IPS-11a (cell line): Measurements from ENCODE around the gene ALPK3.

ENCODE experiments used
- H3K4me3 ChIP-seq: one replicate; pipeline ENCODE4 v1.5.1; 2013; ENCODE audit warnings: low read depth, low read length, control low read depth

The ALPK3 gene

DNA sequence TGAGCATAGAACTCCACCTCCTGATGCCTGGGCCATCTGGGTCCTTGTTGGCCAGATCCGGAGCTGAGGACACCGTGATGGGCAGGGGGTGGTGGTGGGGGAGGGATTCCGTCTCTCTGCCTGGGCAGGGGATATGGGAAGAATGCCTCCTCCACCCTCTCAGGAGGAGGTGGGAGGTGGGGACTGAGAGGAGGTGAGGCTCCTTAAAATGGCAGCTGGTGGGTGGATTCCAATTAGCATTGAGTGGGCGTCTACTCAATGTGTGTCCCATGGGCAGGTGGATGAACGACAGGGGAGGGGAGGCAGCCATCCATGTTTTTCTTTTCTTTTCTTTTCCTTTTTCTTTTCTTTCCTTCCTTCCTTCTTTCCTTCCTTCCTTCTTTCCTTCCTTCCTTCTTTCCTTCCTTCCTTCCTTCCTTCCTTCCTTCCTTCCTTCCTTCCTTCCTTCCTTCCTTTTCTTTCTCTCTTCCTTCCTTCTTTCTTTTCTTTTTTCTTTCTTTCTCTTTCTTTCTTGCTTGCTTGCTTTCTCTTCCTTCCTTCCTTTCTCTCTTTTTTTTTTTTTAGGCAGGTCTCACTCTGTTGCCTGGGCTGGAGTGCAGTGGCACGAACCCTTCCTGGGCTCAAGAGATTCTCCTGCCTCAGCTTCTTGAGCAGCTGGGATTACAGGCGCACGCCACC, 72.3 kb downstream of the ALPK3 start:
- H3K4me3 ChIP-seq, result no peak overlapping the region

DNA sequence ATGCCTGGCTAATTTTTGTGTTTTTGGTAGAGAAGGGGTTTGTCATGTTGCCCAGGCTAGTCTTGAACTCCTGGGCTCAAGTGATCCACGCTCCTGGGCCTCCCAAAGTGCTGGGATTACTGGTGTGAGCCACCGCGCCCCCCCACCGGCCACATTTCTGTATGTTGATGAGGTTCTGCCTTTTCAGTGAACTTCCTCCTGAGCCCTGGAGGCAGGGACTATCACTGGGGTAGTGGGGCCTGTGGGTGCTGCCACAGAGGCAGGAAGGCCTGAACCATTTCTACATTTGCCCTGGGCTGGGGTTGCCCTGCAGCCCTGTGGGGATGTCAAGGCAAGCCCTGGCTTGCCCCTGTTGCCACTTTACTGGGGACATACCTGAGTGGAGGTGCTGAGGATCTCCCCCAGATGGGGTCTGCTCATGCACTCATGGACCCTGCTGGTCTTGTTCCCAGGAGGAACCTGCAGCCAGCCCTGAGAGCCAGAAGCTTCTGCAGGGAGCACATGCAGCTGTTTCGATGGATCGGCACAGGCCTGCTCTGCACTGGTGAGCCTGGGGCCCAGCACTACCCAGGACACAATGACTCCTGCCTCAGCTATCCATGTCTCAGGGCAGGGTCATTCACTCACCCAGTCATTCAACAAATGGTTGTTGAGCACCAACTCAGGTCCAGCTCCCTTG, 73.0 kb downstream of the ALPK3 start:
- H3K4me3 ChIP-seq, result no peak overlapping the region

DNA sequence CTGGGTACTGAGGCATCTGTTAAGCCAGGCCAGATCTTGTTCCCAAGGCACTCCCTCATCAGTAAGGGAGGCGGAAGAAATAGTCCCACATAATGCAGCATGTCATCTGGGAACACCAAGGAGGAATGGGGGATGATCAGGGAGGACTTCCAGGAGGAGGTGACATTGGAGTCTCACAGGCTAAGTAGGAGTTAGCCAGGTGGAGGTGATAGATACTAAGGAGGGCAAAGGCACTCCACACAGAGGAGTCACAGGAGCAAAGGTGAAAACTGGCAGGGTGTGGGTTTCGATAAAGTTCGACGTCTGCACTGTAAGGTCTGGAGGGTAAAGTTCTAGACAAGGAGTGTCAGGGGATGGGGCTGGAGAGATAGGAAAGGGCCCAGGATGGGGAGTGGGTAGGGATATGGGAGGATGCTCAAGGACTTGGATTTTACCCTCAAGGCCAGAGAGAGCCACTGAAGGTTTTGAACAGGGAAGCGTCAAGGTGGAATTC, 73.6 kb downstream of the ALPK3 start:
- H3K4me3 ChIP-seq, result no peak overlapping the region

GRCh38 chr15:84891339-84891738, 74.2 kb downstream of the ALPK3 start:
- no peak overlapping the region for H3K4me3 ChIP-seq

- no peak overlapping the region for H3K4me3 ChIP-seq
Measured at GRCh38 chr15:84892786-84893307, 75.7 kb downstream of the ALPK3 start.

DNA sequence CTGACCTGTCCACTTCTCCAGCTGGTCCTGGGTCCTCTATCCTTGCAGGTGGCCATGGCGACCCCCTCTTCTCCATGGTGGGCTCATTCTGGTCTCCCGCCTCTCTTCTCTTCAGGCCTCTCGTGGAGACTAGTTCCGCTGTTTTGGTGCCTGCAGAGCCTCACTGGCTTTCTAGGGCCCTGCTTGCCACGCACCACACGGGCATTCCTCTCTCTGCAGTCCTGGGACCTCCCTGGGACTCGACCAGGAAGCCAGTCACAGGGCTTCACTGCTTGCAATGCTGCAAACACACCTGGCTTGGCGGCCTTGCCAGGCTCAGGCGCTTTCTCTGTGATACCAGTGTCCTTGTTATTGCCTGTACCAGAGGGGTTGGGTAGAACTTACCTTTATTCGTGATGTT, 76.5 kb downstream of the ALPK3 start:
- H3K4me3 ChIP-seq, result no peak overlapping the region

GRCh38 chr15:84894736-84895425, 77.7 kb downstream of the ALPK3 start:
- no peak overlapping the region for H3K4me3 ChIP-seq

- H3K4me3 ChIP-seq, result no peak overlapping the region
Measured at GRCh38 chr15:84898761-84899160, 81.6 kb downstream of the ALPK3 start.

GRCh38 chr15:84899750-84900149, 82.6 kb downstream of the ALPK3 start:
- H3K4me3 ChIP-seq, result no peak overlapping the region

GRCh38 chr15:84901540-84901939, 84.4 kb downstream of the ALPK3 start:
- H3K4me3 ChIP-seq, result no peak overlapping the region

DNA sequence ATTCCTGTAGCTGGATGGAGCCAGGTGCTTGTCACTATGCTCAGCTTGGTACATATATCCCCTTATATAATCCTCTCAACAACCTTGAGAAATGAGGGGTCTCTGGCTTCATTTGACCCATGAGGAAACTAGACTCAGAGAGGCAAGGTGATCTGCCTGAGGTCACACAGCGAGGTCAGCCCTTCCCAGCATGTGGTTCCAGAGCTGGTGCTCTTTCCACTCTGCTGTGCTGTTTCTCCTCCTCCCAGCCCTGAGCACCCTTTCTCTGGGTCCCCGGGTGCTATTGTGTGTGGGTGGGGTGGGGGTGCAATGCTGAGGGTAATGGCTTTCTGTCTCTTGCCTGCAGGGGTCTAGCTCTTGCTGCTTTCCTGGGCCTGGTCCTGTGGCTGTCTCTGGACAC, 86.6 kb downstream of the ALPK3 start:
- no peak overlapping the region for H3K4me3 ChIP-seq

GRCh38 chr15:84904419-84904818, 87.3 kb downstream of the ALPK3 start:
- H3K4me3 ChIP-seq, result no peak overlapping the region

DNA sequence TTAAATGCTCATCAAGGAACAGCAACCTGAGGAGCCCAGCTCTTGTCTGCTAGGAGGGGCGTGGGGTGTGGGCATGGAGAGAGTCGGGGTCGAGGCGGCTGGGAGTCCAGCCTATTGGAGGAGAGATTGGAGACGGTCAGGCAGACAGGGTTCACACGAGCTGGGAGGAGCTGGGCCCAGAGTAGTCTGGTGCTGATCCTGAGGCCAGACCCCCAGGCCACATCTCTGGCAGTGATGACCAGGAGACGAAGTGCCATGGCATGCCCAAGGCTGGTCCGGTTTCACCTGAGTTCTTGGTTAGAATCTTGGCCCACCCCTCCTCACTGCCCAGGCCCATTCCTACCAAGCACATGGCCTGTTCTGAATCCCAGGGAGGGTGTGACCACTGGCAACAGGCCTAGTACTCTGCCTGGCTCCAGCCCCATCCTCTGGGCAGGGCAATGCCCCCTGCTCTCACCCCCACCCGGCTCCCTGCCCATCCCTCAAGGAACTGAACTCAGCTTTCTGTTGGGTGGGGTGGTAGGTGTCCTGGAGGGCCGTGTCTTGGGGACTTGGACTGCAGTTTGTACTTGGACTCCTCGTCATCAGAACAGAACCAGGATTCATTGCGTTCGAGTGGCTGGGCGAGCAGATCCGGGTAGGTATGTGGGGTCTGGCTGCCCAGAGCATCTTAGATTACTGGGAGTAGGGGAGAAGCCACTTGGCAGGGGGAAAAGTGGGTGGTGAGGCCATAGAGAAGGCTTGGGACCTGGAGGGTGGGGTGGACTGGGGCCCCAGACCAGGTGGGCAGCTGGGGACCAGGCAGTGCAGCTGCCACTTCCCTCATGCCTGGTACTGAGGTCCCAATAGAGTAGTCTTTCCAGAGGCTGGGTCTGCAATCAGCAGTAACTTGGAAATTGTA, 88.1 kb downstream of the ALPK3 start:
- no peak overlapping the region for H3K4me3 ChIP-seq

DNA sequence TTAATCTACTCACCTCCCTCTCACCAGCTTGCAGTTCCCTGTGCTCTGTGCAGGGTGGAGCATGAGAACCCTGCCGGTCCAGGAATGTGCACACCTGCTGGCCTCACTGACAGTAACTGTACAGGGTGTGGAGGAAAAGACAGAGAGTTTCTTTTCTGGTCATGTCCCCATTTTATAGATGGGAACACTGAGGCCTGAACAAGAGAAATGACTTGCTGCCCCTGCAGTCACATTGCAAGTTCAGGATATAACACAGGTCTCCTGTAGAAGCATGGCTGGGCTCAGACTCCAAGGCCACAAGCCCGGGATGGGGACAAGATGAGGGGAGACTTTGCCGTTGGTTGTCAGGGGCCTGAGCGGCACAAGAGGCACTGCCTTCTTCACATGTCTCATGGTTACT, 90.6 kb downstream of the ALPK3 start:
- no peak overlapping the region for H3K4me3 ChIP-seq

DNA sequence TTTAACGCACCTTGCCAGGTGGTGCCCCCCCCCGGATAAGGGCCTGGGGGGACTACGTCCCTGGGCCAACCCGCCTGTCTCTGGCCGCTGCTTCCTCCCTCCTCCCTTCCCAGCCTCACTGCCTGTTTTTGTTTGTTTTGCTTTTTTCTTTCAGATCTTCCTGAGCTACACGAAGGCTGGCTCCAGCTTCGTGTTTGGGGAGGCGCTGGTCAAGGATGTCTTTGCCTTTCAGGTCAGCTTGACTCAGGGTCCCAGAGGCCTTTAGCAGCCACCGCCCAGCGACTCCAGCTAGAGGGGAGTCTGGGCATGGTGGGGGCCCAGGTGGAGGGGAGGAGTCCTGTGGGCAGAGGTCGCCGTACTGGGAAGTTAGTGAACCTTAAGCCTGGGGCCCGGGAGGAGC, 91.4 kb downstream of the ALPK3 start:
- no peak overlapping the region for H3K4me3 ChIP-seq

DNA sequence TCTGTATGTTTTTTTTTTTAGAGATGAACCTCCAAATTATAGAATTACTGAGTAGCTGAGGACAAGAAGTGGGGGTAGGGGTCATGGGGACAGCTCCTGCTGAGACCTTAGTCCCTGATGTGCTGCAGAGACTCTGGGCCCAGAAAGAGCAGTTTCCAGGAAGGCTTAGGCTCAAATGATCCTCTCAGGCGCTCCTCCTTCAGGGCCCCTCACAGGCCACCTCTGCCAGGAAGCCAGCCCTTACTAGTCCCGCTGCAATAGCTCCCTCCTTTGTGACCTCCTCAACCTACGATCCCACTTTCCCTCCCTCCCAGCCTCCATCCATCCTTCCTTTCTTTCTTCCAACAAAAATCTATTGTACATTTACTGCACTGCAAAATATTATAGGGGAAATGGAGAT, 91.9 kb downstream of the ALPK3 start:
- H3K4me3 ChIP-seq, result no peak overlapping the region

DNA sequence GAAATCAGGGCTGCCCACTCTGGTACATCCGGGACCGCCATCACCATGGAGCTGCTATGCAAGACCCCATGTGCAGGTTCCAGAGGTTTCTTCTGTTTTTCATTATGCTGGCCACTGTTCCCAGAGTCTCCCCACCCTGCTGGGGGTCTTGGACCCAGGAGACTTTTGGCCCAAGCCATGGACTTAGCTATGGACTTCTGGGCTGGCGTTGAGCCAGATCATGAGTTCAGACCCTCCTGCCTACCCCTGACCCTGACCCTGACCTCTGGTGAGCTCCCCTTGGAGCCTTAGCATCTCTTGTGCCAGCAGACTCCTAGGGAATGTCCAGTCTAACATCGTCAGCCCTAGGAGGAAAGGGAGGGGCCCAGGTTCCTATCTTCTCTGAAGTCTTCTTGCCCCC, 92.6 kb downstream of the ALPK3 start:
- H3K4me3 ChIP-seq, result no peak overlapping the region

- no peak overlapping the region for H3K4me3 ChIP-seq
Measured at GRCh38 chr15:84910928-84911623, 93.9 kb downstream of the ALPK3 start.

DNA sequence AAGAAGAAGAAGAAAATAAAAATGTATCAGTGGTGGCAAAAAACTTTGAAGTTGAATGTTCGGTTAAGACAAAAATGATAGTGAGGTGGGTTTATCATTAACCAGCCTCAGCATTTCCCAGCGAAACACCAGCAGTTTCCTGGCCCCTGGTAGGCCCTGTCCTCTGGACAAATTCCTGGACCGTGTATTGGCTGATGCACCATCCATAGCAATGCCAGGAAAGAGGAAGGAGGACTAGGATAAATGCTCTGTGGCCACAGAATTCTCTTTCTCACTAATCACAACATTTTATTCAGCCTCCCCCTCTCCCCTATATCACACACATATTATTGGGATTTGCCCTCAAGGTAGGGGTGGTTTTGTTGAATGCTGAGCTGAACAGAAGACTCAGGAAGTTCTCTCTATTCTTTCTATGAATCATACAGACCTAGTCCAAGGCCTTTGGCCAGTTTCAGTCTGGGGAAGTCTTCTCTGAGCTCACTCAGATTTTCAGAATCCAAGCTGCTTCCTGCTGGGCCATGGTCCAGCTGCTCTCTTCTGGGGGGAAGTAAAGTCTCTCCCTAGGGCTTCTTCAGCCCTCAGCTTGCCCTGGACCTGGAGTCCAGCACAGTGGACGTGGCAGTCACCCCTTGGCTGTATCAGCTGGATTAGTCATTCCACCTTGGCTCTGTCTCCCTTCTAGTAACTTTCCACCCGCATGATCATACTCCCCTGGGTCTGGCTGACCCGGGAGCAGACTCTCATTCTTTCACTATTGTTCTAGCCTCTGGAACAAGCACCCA, 94.9 kb downstream of the ALPK3 start:
- no peak overlapping the region for H3K4me3 ChIP-seq

DNA sequence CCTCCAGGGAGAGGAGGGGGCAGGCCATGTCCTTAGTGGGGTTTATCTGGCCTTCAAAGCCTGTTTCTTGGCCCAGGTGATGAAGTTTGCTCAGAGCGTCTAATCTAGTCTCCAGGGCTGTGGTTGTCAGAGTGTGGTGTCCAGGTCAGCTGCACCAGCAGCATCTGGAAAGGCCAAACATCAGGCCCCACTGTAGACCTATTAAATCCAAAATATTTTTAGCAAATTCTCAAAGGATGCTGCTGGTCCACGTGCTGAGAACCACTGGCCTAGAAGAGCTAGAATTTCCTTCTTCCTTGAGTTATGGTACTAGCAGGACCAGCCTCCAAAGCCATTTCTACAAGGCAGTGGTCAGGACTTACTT, 96.2 kb downstream of the ALPK3 start:
- H3K4me3 ChIP-seq, result no peak overlapping the region
